Transverse colon (tissue), 4 donors: ENCODE data around the gene ARHGEF1. TPM values are rescaled to one million over a fixed set of nuclear protein-coding genes. Genes with fewer than 3 reads are reported as not detected.
A peak's percentile ranks its signal among the peaks of the same experiment; 100 is the strongest.

ENCODE experiments used
- DNase-seq: peaks from one replicate; pipeline ENCODE4 v3.0.0-alpha.2; 2019
- H3K27ac ChIP-seq, 4 donors: fragments of 200-600 bp; sonication (generic); 2 replicates each; pipeline ENCODE4 v1.5.1; 2016 to 2018; ENCODE audit warnings: inconsistent platforms in 4 of 4
- H3K27me3 ChIP-seq: fragments of 200-600 bp; sonication (generic); 2 replicates; pipeline ENCODE4 v1.5.1; 2017; ENCODE audit warnings: inconsistent platforms
- H3K36me3 ChIP-seq, 4 donors: fragments of 200-600 bp; sonication (generic); 2 replicates each; pipeline ENCODE4 v1.5.1; 2017 to 2019; ENCODE audit warnings: inconsistent platforms in 4 of 4
- H3K4me1 ChIP-seq, 4 donors: fragments of 200-600 bp; sonication (generic); 2 replicates each; pipeline ENCODE4 v1.5.1; 2017 to 2020; ENCODE audit warnings: inconsistent platforms in 4 of 4
- H3K4me3 ChIP-seq, 4 donors: fragments of 200-600 bp; sonication (generic); 1 replicate in 1 of 4; 2 replicates in 3 of 4; pipeline versions ENCODE4 v1.5.1 to v1.6.1; 2017 to 2019; ENCODE audit warnings: inconsistent platforms in 4 of 4
- H3K9me3 ChIP-seq, 2 donors: fragments of 200-600 bp; sonication (generic); 2 replicates each; pipeline ENCODE4 v1.5.1; 2017 to 2019; ENCODE audit warnings: inconsistent platforms in 2 of 2
- EP300 ChIP-seq: sonication (generic); formaldehyde crosslinking; IDR thresholded peaks from one replicate; pipeline ENCODE4 v1.6.1; 2017; ENCODE audit warnings: antibody characterized with exemption, low read depth
- POLR2A ChIP-seq: fragments of 450-650 bp; IDR thresholded peaks from one replicate; pipeline ENCODE4 v1.6.1; 2016; ENCODE audit warnings: antibody characterized with exemption, mild to moderate bottlenecking, moderate library complexity
- POLR2AphosphoS5 ChIP-seq, 3 donors: sonication (generic); formaldehyde crosslinking; IDR thresholded peaks; one replicate each; pipeline ENCODE4 v1.6.1; 2016; ENCODE audit warnings: antibody characterized with exemption in 3 of 3
- WGBS, 2 donors: methylation state at CpG; one replicate each; pipeline ENCODE4 v1.1.5; 2018; ENCODE audit warnings: low coverage in 1 of 2; 5-methylcytosine and 5-hydroxymethylcytosine counted together
- in situ Hi-C, 4 donors: fragments of 200-750 bp; cut with MboI; loops; one replicate each; pipeline versions ENCODE4 v1.15.0 to v1.15.1; 2017; ENCODE audit warnings: low sequenced_read_pairs in 3 of 4, low pct_ligation_motif_present in 1 of 4, low pct_unique_long_range_greater_than_20kb in 1 of 4
- intact Hi-C: fragments of 100-400 bp; cut with DNase I; formaldehyde crosslinking; loops from one replicate; pipeline ENCODE4 v1.15.1; 2023; ENCODE audit warnings: low total_unique reads
- total RNA-seq, 4 donors: library from RNA; depleted of rRNA; stranded (reverse); fragments of >200 nt; gene quantifications; one replicate each; pipeline ENCODE4 v1.1.0, GENCODE V29; 2016
- TF ChIP-seq, protein P1 (sequence below), 5 experiments: fragments of 200-600 bp in 3 of 5; fragments of 450-650 bp in 2 of 5; sonication (generic) in 3 of 5; IDR thresholded peaks; 1 replicate in 2 of 5; 2 replicates in 3 of 5; pipeline ENCODE4 v1.5.1; 2016 to 2017; ENCODE audit warnings: antibody characterized with exemption in 5 of 5, inconsistent platforms in 3 of 5, mild to moderate bottlenecking in 2 of 5, moderate library complexity in 1 of 5

The ARHGEF1 gene
- total RNA-seq, 4 donors from 2014 or later: 64.3 to 215 (median 113) TPM

DNA sequence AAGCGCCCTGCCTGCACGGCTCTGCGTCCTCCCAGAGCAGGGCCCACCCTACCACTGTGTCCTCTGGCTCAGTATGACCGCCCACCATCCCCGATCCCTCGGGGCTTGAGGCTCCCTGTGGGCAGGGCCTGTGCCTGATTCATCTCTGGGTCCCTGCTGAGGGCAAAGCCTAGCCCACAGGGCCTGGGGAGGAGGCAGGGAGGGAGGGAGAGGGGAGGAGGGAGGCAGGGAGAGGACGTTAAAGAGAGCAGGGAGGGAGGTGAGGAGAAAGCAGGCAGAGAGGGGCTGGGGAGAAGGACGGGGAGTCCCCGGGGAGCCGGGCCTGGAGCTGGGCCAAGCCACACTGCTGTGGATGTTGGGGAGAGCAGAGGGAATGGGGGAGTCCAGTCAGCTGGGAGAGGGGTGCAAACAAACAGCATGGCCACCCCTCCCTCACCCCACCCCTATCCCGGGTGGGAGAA, 49.3 kb downstream of the ARHGEF1 start:
- Histone ChIP-seq H3K27ac (no peak overlapping the region), H3K36me3 (no peaks in the 10 kb centered on the region), H3K4me3 (no peak overlapping the region), H3K27me3 (peaks cover 84% of the 10 kb centered on the region), H3K4me1 (peaks cover 0 to 31% (median 25%) of the 10 kb centered on the region in 4 donors), H3K9me3 (no peaks in the 10 kb centered on the region)
- intact Hi-C loops (no loop called here), in situ Hi-C loops (no loop called here)
- WGBS, 2 donors: 10 to 40% methylated on average over 2 to 9 of the region's 11 CpGs
- TF ChIP-seq, protein P1, sequence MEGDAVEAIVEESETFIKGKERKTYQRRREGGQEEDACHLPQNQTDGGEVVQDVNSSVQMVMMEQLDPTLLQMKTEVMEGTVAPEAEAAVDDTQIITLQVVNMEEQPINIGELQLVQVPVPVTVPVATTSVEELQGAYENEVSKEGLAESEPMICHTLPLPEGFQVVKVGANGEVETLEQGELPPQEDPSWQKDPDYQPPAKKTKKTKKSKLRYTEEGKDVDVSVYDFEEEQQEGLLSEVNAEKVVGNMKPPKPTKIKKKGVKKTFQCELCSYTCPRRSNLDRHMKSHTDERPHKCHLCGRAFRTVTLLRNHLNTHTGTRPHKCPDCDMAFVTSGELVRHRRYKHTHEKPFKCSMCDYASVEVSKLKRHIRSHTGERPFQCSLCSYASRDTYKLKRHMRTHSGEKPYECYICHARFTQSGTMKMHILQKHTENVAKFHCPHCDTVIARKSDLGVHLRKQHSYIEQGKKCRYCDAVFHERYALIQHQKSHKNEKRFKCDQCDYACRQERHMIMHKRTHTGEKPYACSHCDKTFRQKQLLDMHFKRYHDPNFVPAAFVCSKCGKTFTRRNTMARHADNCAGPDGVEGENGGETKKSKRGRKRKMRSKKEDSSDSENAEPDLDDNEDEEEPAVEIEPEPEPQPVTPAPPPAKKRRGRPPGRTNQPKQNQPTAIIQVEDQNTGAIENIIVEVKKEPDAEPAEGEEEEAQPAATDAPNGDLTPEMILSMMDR (IDR thresholded peaks at IDR 0.05): no peak
- TF ChIP-seq EP300 (no peak), POLR2A (no peak), POLR2AphosphoS5 (IDR thresholded peaks at IDR 0.05) (no peak)
- no peak for DNase-seq

DNA sequence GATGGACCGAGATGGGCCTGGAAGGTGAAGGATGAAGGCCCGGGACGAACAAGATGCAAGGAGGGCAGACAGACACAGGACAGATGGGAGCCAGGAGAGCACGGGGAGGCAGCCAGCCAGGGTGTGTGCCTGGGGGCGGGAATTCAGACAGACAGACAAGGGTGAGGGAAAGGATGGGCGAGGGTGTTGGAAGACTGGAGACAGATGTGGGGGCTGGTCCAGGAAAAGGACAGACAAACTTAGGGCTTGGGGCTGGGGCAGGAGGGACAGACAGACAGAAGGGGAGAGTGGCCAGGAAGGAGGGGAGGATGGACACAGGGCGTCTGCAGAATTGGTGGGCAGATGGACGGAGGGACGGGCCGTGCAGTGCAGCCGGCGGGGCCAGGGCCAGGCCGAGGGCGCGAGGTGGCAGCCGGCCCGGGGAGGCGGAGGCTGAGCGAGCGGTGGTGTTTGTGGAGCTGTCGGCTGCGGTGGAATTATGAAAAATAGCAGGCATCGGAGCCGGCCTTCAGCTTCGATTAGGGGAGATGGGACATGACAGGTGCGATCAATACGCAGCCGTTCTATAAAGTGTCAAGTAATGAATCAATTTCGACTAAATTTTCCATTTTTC, 49.8 kb downstream of the ARHGEF1 start:
- intact Hi-C loops: no loop called here
- H3K27me3 ChIP-seq: peaks cover 79% of the 10 kb centered on the region
- WGBS, 2 donors: 48 to 67% methylated on average over 29 of the region's 29 CpGs

DNA sequence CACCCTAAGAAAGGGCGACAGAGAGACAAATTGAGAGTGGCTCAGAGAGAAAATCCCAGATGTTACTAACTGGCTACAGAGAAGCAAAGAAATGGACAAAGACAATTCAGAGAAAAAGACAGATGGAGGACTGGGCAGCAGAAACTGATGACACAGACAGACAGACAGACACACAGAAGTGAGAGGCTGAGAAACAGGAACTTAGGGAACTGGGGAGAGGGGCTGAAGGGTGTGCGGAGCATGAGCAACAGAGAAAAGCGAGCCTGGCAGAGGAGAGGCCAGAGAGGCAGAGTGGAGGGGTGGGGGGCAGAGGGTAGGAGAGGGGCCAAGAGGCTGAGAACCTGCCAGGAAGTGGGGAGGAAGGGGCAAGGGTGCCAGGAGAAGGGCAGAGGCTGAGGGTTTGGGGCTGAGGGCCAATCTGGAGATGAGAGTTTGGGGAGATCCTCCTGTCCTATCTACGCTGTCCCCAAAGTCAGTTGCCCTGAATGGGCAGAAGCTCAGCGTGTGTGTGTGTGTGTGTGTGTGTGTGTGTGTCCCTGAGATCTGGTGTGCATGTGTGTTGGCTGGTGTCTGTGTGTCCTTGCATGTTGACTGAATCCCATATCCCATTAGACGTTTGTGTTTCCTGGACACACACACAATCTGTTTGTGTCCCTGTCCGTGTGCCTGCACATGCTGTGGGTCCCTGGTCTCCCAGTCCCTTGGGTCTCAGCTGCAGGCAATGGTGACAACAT, 50.9 kb downstream of the ARHGEF1 start:
- H3K4me3 ChIP-seq: no peak overlapping the region
- H3K27me3 ChIP-seq: peaks cover 68% of the 10 kb centered on the region
- intact Hi-C loops: no loop called here
- H3K4me1 ChIP-seq: peaks cover 0 to 21% (median 12%) of the 10 kb centered on the region in 4 donors
- in situ Hi-C loops: no loop called here
- H3K36me3 ChIP-seq: no peaks in the 10 kb centered on the region
- no peaks in the 10 kb centered on the region for H3K9me3 ChIP-seq
- no peak overlapping the region for H3K27ac ChIP-seq
- TF ChIP-seq, protein P1 (IDR thresholded peaks at IDR 0.05): no peak
- TF ChIP-seq POLR2A: no peak
- TF ChIP-seq EP300: no peak
- no peak for TF ChIP-seq POLR2AphosphoS5 (IDR thresholded peaks at IDR 0.05)
- 33 to 64% methylated on average over 1 to 6 of the region's 7 CpGs for WGBS, 2 donors
- no peak for DNase-seq

More for the DNA sequence above, 49.8 kb downstream of the ARHGEF1 start:
- H3K9me3 ChIP-seq: no peaks in the 10 kb centered on the region
- H3K36me3 ChIP-seq: no peaks in the 10 kb centered on the region
- TF ChIP-seq POLR2A: no peak
- TF ChIP-seq EP300: no peak
- TF ChIP-seq, protein P1 (IDR thresholded peaks at IDR 0.05): no peak
- TF ChIP-seq POLR2AphosphoS5 (IDR thresholded peaks at IDR 0.05): no peak
- no peak for DNase-seq
- H3K4me3 ChIP-seq: no peak overlapping the region
- peaks cover 0 to 28% (median 22%) of the 10 kb centered on the region in 4 donors for H3K4me1 ChIP-seq
- no peak overlapping the region for H3K27ac ChIP-seq
- in situ Hi-C loops: no loop called here

DNA sequence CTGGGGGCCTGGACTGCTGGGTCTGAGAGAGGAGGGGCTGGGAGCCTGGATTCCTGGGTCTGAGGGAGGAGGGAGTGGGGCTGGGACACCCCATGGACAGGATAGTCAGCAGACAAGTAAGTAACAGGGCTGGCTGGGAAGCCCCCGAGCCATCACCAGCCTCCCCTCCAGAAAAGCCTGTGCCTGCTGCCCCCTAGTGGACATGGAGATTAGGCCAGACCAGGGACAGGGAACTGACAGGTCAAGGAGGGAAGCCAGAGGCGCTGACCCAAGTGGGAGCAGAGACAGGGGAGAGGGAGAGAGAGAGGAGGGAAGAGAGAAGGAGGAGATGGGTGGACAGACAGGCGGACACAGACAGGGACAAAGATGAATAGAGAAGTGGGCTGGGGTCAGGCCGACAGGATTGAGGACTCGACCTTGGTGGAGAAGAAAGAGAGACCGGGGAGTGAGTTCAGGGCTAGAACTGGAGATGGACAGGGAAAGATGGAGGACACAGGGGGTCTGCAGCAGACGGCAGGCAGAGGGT, 51.9 kb downstream of the ARHGEF1 start:
- H3K4me1 ChIP-seq: peaks cover 0 to 16% (median 7%) of the 10 kb centered on the region in 4 donors
- no peaks in the 10 kb centered on the region for H3K36me3 ChIP-seq
- DNase-seq: peak; percentile 79
- no peak overlapping the region for H3K27ac ChIP-seq
- intact Hi-C loops (no loop called here), in situ Hi-C loops (no loop called here)
- no peak overlapping the region for H3K4me3 ChIP-seq
- no peaks in the 10 kb centered on the region for H3K9me3 ChIP-seq
- WGBS, 2 donors: 32% methylated on average over 7 of the region's 7 CpGs; no CpG with 5 or more reads in 1 of the 2 donors
- H3K27me3 ChIP-seq: peaks cover 63% of the 10 kb centered on the region
- TF ChIP-seq EP300: no peak
- TF ChIP-seq, protein P1 (IDR thresholded peaks at IDR 0.05): peak; percentile 73 to 93 (median 87)
